Measurements from ENCODE around the gene SH2B2. TPM values are rescaled to one million over a fixed set of nuclear protein-coding genes. Genes with fewer than 3 reads are reported as not detected.
A peak's percentile ranks its signal among the peaks of the same experiment; 100 is the strongest.

SH2B2 gene
- polyA plus RNA-seq, 1 donor from 2014 or later, result 27.3 TPM

DNA sequence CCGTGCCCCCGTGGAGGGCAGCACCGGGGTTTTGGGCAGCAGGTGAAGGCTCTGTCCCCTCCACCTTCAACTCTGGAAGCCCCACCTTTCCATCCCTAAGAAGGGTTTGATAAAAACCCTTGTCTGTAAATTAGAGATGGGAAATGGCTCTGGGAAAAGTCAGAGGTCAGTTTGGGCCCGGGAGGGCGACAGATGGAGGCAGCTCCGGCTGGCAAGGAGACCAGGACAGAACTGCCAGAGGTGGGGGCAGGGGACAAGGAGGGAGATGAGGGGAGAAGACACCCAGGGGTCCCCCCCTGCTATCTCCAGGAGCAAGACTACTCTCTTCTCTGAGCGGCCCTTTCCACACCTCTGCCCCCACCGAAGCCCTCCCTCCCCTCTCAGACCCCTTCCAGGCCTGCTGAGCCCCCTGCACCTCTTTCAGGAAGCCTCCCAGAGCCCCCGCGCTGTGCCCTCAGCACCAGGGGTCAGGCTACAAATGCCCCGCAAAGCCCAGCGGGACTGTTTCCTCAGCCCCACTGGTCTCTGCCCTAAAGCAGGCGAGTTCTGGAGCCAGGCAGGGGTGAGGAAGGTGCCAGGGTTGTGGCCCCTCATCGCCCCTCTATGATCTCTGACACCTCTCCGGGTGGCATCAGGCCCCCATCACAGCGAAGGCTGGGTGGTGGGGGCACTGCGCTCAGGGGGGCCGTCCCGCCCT is 980 bp upstream of the SH2B2 start:
- Histone ChIP-seq H3K9me2 (ENCODE audit: insufficient read depth, low read length) (no peaks in the 10 kb centered on the region), H3K9ac (ENCODE audit: low read length) (peak overlapping the region; percentile 87), H3K27me3 (ENCODE audit: insufficient read depth, low read depth, low read length) (no peaks in the 10 kb centered on the region), H3K79me2 (replicated peaks; ENCODE audit: insufficient read depth, low read length) (peaks cover 21% of the 10 kb centered on the region), H2AFZ (ENCODE audit: low read depth, low read length) (peak overlapping the region; percentile 76), H3K4me2 (ENCODE audit: low read length) (peak overlapping the region; percentile 25), H3F3A (ENCODE audit: insufficient read depth, low read length, poor library complexity, severe bottlenecking) (no peaks in the 10 kb centered on the region), H3K27ac (ENCODE audit: low read length) (peak overlapping the region; percentile 56), H4K20me1 (ENCODE audit: insufficient read depth) (peaks cover 18% of the 10 kb centered on the region), H3K4me3 (ENCODE audit: low read length) (peak overlapping the region; percentile 85), H3K9me3 (ENCODE audit: low read length) (no peaks in the 10 kb centered on the region), H3K36me3 (ENCODE audit: insufficient read depth, low read length) (no peaks in the 10 kb centered on the region)
- TF ChIP-seq TAF1 (IDR thresholded peaks at IDR 0.05; ENCODE audit: low read depth), result no peak
- TF ChIP-seq EP300 (conservative IDR thresholded peaks at IDR 0.05; ENCODE audit: poor library complexity, severe bottlenecking), result no peak
- TF ChIP-seq RAD21 (conservative IDR thresholded peaks at IDR 0.05), result no peak
- TF ChIP-seq, protein P1, sequence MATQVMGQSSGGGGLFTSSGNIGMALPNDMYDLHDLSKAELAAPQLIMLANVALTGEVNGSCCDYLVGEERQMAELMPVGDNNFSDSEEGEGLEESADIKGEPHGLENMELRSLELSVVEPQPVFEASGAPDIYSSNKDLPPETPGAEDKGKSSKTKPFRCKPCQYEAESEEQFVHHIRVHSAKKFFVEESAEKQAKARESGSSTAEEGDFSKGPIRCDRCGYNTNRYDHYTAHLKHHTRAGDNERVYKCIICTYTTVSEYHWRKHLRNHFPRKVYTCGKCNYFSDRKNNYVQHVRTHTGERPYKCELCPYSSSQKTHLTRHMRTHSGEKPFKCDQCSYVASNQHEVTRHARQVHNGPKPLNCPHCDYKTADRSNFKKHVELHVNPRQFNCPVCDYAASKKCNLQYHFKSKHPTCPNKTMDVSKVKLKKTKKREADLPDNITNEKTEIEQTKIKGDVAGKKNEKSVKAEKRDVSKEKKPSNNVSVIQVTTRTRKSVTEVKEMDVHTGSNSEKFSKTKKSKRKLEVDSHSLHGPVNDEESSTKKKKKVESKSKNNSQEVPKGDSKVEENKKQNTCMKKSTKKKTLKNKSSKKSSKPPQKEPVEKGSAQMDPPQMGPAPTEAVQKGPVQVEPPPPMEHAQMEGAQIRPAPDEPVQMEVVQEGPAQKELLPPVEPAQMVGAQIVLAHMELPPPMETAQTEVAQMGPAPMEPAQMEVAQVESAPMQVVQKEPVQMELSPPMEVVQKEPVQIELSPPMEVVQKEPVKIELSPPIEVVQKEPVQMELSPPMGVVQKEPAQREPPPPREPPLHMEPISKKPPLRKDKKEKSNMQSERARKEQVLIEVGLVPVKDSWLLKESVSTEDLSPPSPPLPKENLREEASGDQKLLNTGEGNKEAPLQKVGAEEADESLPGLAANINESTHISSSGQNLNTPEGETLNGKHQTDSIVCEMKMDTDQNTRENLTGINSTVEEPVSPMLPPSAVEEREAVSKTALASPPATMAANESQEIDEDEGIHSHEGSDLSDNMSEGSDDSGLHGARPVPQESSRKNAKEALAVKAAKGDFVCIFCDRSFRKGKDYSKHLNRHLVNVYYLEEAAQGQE (IDR thresholded peaks at IDR 0.05; ENCODE audit: borderline replicate concordance), result no peak
- no peak for TF ChIP-seq EZH2 (IDR thresholded peaks at IDR 0.05; ENCODE audit: borderline replicate concordance, insufficient read depth, low read length, poor library complexity, severe bottlenecking)
- no peak for TF ChIP-seq SMC3 (conservative IDR thresholded peaks at IDR 0.05; ENCODE audit: poor library complexity)
- TF ChIP-seq, protein P2, sequence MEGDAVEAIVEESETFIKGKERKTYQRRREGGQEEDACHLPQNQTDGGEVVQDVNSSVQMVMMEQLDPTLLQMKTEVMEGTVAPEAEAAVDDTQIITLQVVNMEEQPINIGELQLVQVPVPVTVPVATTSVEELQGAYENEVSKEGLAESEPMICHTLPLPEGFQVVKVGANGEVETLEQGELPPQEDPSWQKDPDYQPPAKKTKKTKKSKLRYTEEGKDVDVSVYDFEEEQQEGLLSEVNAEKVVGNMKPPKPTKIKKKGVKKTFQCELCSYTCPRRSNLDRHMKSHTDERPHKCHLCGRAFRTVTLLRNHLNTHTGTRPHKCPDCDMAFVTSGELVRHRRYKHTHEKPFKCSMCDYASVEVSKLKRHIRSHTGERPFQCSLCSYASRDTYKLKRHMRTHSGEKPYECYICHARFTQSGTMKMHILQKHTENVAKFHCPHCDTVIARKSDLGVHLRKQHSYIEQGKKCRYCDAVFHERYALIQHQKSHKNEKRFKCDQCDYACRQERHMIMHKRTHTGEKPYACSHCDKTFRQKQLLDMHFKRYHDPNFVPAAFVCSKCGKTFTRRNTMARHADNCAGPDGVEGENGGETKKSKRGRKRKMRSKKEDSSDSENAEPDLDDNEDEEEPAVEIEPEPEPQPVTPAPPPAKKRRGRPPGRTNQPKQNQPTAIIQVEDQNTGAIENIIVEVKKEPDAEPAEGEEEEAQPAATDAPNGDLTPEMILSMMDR (IDR thresholded peaks at IDR 0.05; ENCODE audit: poor library complexity, severe bottlenecking), result no peak
- no peak for TF ChIP-seq POLR2AphosphoS5 (IDR thresholded peaks at IDR 0.05)
- no peak for TF ChIP-seq MXI1 (conservative IDR thresholded peaks at IDR 0.05; ENCODE audit: poor library complexity, severe bottlenecking)

DNA sequence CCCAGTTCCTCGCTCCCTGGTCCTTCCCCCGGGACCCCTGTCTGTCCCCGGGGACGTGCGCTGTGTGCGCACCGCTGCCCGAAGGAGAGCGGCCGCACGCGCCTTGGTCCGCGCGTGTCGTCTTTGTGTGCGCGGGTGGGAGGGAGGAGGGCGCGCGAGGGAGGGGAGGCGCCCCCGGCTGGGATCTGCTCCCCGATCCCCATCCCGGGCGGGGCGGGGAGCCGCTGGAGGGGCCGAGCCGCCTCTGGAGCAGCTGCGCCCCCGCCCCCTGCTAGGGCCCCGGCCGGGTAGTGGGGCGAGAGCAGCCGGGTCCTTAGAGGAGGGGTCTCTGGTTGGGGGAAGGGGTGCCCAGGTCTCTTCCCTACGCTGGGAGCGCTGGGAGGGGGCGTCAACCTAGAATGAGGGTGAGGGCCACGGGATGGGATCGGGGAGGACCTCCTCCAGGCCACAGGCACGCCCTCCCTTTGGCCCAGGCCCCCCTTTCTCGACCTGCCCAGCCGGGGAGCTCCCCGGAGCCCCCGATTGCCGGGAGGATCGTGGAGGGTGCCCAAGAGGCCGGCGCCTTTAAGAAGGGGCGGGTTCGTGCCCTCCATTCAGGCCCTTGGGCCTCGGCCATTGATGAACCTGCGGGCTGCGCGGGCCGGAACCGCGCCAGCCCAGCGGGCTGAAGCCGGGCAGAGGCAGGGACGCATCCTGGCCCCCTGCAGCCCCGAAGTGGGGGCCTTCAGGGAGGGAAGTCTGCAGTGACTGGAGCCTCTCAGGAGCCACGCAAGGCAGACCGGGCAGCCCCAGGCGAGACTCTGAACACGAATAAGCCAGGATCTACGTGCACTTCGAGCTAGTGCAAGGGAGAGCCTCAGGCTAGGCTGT is 678 bp downstream of the SH2B2 start:
- Histone ChIP-seq H3K36me3 (ENCODE audit: insufficient read depth, low read length) (no peaks in the 10 kb centered on the region), H3K27me3 (ENCODE audit: insufficient read depth, low read depth, low read length) (no peaks in the 10 kb centered on the region), H3K9me2 (ENCODE audit: insufficient read depth, low read length) (no peaks in the 10 kb centered on the region), H3F3A (ENCODE audit: insufficient read depth, low read length, poor library complexity, severe bottlenecking) (no peaks in the 10 kb centered on the region), H3K9me3 (ENCODE audit: low read length) (no peaks in the 10 kb centered on the region), H2AFZ (ENCODE audit: low read depth, low read length) (peak overlapping the region; percentile 76), H3K9ac (ENCODE audit: low read length) (peak overlapping the region; percentile 94), H3K79me2 (replicated peaks; ENCODE audit: insufficient read depth, low read length) (peaks cover 21% of the 10 kb centered on the region), H3K4me2 (ENCODE audit: low read length) (peak overlapping the region; percentile 83), H3K27ac (ENCODE audit: low read length) (peak overlapping the region; percentile 73), H3K4me3 (ENCODE audit: low read length) (peak overlapping the region; percentile 85), H4K20me1 (ENCODE audit: insufficient read depth) (peaks cover 31% of the 10 kb centered on the region)
- TF ChIP-seq RAD21 (conservative IDR thresholded peaks at IDR 0.05), result no peak
- TF ChIP-seq, protein P1 (IDR thresholded peaks at IDR 0.05; ENCODE audit: borderline replicate concordance), result no peak
- TF ChIP-seq, protein P2 (IDR thresholded peaks at IDR 0.05; ENCODE audit: poor library complexity, severe bottlenecking), result no peak
- TF ChIP-seq POLR2AphosphoS5 (IDR thresholded peaks at IDR 0.05), result no peak
- peak; percentile 39 for TF ChIP-seq MXI1 (conservative IDR thresholded peaks at IDR 0.05; ENCODE audit: poor library complexity, severe bottlenecking)
- peak; percentile 10 for TF ChIP-seq EP300 (conservative IDR thresholded peaks at IDR 0.05; ENCODE audit: poor library complexity, severe bottlenecking)
- no peak for TF ChIP-seq EZH2 (IDR thresholded peaks at IDR 0.05; ENCODE audit: borderline replicate concordance, insufficient read depth, low read length, poor library complexity, severe bottlenecking)
- TF ChIP-seq SMC3 (conservative IDR thresholded peaks at IDR 0.05; ENCODE audit: poor library complexity), result peak; percentile 18
- TF ChIP-seq TAF1 (IDR thresholded peaks at IDR 0.05; ENCODE audit: low read depth), result no peak

Data from neural cell (in vitro differentiated cells).